H1 (cell line): ENCODE measurements around the gene PLP2. TPM values are rescaled to one million over a fixed set of nuclear protein-coding genes. Genes with fewer than 3 reads are reported as not detected.

Experiments used
- BACH1 ChIP-seq: IDR thresholded peaks from 2 replicates; pipeline ENCODE4 v1.6.1; 2012; ENCODE audit warnings: low read length, improper control_type of control experiment
- BCL11A ChIP-seq, 2 experiments: IDR thresholded peaks; one replicate each; pipeline ENCODE4 v1.6.1; 2011; ENCODE audit warnings: low read depth in 2 of 2, low read length in 2 of 2, mild to moderate bottlenecking in 2 of 2
- BRCA1 ChIP-seq: IDR thresholded peaks from 2 replicates; pipeline ENCODE4 v1.6.1; 2012; ENCODE audit warnings: low read depth, low read length, improper control_type of control experiment
- CBX8 ChIP-seq: fragments of 300-800, 300-1000 bp; sonication (generic); IDR thresholded peaks from 2 replicates; pipeline ENCODE4 v1.7.1; 2016; ENCODE audit warnings: low read depth, low read length, borderline replicate concordance
- CEBPB ChIP-seq: IDR thresholded peaks from 2 replicates; pipeline ENCODE4 v1.6.1; 2012; ENCODE audit warnings: low read depth, low read length
- CHD2 ChIP-seq: IDR thresholded peaks from 2 replicates; pipeline ENCODE4 v1.6.1; 2012; ENCODE audit warnings: low read length, improper control_type of control experiment
- CREB1 ChIP-seq: IDR thresholded peaks from 2 replicates; pipeline ENCODE4 v1.6.1; 2012; ENCODE audit warnings: inconsistent platforms
- EGR1 ChIP-seq: IDR thresholded peaks from 2 replicates; pipeline ENCODE4 v1.6.1; 2011; ENCODE audit warnings: low read depth, low read length, borderline replicate concordance
- EP300 ChIP-seq, 2 experiments: IDR thresholded peaks; 1 replicate in 1 of 2; 2 replicates in 1 of 2; pipeline ENCODE4 v1.6.1; 2011 to 2012; ENCODE audit warnings: low read depth in 2 of 2, low read length in 2 of 2, mild to moderate bottlenecking in 2 of 2, borderline replicate concordance in 1 of 2, inconsistent platforms in 1 of 2, moderate library complexity in 1 of 2
- JUN ChIP-seq: IDR thresholded peaks from 2 replicates; pipeline ENCODE4 v1.6.1; 2011; ENCODE audit warnings: low read depth, mild to moderate bottlenecking, improper control_type of control experiment, low read length
- JUND ChIP-seq: IDR thresholded peaks from 2 replicates; pipeline ENCODE4 v1.6.1; 2011; ENCODE audit warnings: mild to moderate bottlenecking, improper control_type of control experiment, low read length
- KDM5A ChIP-seq: fragments of 200-600 bp; IDR thresholded peaks from 2 replicates; pipeline ENCODE4 v1.7.1; 2012; ENCODE audit warnings: mild to moderate bottlenecking, low read length, inconsistent platforms, mixed read lengths
- MAX ChIP-seq: IDR thresholded peaks from 2 replicates; pipeline ENCODE4 v1.6.1; 2012; ENCODE audit warnings: inconsistent platforms
- NANOG ChIP-seq: IDR thresholded peaks from 2 replicates; pipeline ENCODE4 v1.6.1; 2011; ENCODE audit warnings: low read length, low read depth, mild to moderate bottlenecking, inconsistent platforms; ENCODE audit not compliant: insufficient read depth, poor library complexity, severe bottlenecking
- PHF8 ChIP-seq: fragments of 200-600 bp; sonication (generic); conservative IDR thresholded peaks from 2 replicates; pipeline ENCODE4 v1.7.1; 2012; ENCODE audit warnings: low read depth, mild to moderate bottlenecking, inconsistent platforms, low read length, moderate library complexity
- POLR2A ChIP-seq, 2 experiments: IDR thresholded peaks; 1 replicate in 1 of 2; 2 replicates in 1 of 2; pipeline ENCODE4 v1.6.1; 2011; ENCODE audit warnings: low read depth in 2 of 2, low read length in 2 of 2, mild to moderate bottlenecking in 2 of 2; ENCODE audit errors: control extremely low read depth in 1 of 2
- SP1 ChIP-seq: IDR thresholded peaks from 2 replicates; pipeline ENCODE4 v1.6.1; 2011; ENCODE audit warnings: low read depth, low read length
- SP4 ChIP-seq: IDR thresholded peaks from 2 replicates; pipeline ENCODE4 v1.6.1; 2012; ENCODE audit warnings: low read length, inconsistent platforms
- SUZ12 ChIP-seq: fragments of 200-600 bp; sonication (generic); IDR thresholded peaks from 2 replicates; pipeline ENCODE4 v1.6.1; 2012; ENCODE audit warnings: mild to moderate bottlenecking, inconsistent platforms, low read length, moderate library complexity, mixed read lengths
- TCF12 ChIP-seq: IDR thresholded peaks from 2 replicates; pipeline ENCODE4 v1.6.1; 2011; ENCODE audit warnings: low read depth, mild to moderate bottlenecking, low read length
- YY1 ChIP-seq: IDR thresholded peaks from 2 replicates; pipeline ENCODE4 v1.6.1; 2011; ENCODE audit warnings: low read depth, mild to moderate bottlenecking, low read length
- ZNF274 ChIP-seq: IDR thresholded peaks from 2 replicates; pipeline ENCODE4 v1.7.0; 2012; ENCODE audit warnings: low read length, borderline replicate concordance; ENCODE audit errors: extremely low read depth
- polyA plus RNA-seq, 7 experiments: library from polyadenylated mRNA; depleted of rRNA in 3 of 7; stranded (reverse) in 5 of 7; unstranded in 2 of 7; fragments of >200 nt in 5 of 7; fragments of 200-250 nt in 2 of 7; gene quantifications; 1 replicate in 5 of 7; 2 replicates in 1 of 7; 4 replicates in 1 of 7; pipeline versions ENCODE4 v1.2.1 to v1.2.3, GENCODE V29; 2011 to 2013; ENCODE audit warnings: missing spikeins in 2 of 7, mixed read lengths in 2 of 7
- total RNA-seq: library from RNA; stranded (reverse); fragmentation: NEBNext Ultra II Directional; extraction: Animal tissue kit (Norgen Biotek cat#: 25700); gene quantifications from 2 replicates; pipeline ENCODE4 v1.2.1, GENCODE V29; 2021
- TF ChIP-seq, protein P1 (sequence below): IDR thresholded peaks from 2 replicates; pipeline ENCODE4 v1.6.1; 2012; ENCODE audit warnings: inconsistent platforms
- TF ChIP-seq, protein P2 (sequence below): IDR thresholded peaks from 2 replicates; pipeline ENCODE4 v1.6.1; 2011; ENCODE audit warnings: low read depth, mild to moderate bottlenecking, low read length; ENCODE audit not compliant: insufficient read depth

Gene PLP2
- total and polyA plus RNA-seq, 2 of the 8 experiments (the other 6 are each of a cell fraction or from before 2014, with no cell fraction given): 10.3 to 23.4 TPM

DNA sequence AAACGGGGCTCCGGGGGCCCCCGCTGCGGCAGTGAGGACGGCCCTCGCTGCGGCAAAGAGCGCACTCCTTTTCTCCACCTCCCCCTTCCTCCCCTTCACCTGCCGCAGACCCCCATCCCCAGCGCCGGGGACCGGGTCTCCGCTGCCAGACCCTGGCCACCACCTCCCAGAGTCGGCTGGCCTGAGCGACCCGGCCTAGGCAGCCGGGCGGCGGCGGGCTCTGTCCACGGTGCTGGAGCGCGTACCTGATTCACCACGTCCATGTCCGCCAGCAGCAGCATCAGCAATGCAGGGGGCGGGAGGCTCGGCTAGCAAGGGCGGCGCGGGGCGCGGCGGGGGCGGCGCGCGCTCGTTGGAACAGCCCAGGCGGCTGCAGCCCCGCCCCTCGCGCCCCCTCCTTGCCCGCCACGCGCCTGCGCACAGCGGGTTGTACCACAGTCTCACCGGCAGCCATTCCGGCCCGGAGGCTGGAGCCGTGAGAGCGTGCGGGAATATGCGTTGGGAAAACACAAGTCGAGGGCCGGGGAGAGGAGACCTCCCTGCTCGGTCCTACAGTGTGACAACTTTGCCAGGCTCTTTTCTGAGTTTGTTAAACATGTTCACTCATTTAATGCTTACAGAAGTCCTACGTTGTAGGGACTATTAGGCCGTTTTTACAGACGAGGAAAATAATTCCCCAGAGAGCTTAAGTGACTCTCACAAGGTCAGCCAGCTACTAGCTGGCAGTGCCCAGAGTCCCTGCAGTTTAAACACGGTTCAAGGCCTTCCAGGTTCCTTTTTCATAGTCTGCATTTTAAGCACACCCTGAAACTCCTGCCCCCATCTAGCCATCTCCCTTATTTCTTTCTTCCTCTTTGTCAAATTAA lies 28.4 kb downstream of the PLP2 start, which contains the start of gene SYP (continued):
- TF ChIP-seq SP1: 0 out of 2 replicates have a peak, but pooled peaks have one; percentile 18
- TF ChIP-seq SUZ12: no peak
- TF ChIP-seq, protein P1, sequence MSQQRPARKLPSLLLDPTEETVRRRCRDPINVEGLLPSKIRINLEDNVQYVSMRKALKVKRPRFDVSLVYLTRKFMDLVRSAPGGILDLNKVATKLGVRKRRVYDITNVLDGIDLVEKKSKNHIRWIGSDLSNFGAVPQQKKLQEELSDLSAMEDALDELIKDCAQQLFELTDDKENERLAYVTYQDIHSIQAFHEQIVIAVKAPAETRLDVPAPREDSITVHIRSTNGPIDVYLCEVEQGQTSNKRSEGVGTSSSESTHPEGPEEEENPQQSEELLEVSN: peak; percentile 81
- TF ChIP-seq CEBPB: no peak
- TF ChIP-seq CBX8: no peak
- TF ChIP-seq EGR1: peak; percentile 63; the same call in 1 of the 2 replicates
- TF ChIP-seq, protein P2, sequence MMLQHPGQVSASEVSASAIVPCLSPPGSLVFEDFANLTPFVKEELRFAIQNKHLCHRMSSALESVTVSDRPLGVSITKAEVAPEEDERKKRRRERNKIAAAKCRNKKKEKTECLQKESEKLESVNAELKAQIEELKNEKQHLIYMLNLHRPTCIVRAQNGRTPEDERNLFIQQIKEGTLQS: no peak
- peak; percentile 89 for TF ChIP-seq YY1
- TF ChIP-seq CREB1: peak; percentile 64; the same call in 1 of the 2 replicates
- TF ChIP-seq BRCA1: no peak
- TF ChIP-seq EP300 (IDR thresholded peaks at IDR 0.05; ENCODE audit: borderline replicate concordance in 1 of 2, low read depth in 2 of 2, low read length in 2 of 2): peak in 1 of 2 experiments; percentile 100; a peak in 2 of 3 replicates
- no peak for TF ChIP-seq PHF8
- TF ChIP-seq MAX: peak; percentile 88
- TF ChIP-seq SP4: peak; percentile 33; the same call in 1 of the 2 replicates
- no peak for TF ChIP-seq BCL11A (IDR thresholded peaks at IDR 0.05; ENCODE audit: low read depth in 2 of 2, low read length in 2 of 2)
- TF ChIP-seq JUN: no peak
- TF ChIP-seq BACH1: no peak
- TF ChIP-seq NANOG: no peak
- no peak for TF ChIP-seq KDM5A
- TF ChIP-seq ZNF274: no peak
- TF ChIP-seq CHD2: no peak
- peak in 1 of 2 experiments; percentile 74; a peak in 1 of 3 replicates for TF ChIP-seq POLR2A (IDR thresholded peaks at IDR 0.05; ENCODE audit: control extremely low read depth in 1 of 2, low read depth in 2 of 2, low read length in 2 of 2)
- peak; percentile 97 for TF ChIP-seq JUND
- TF ChIP-seq TCF12: 0 out of 2 replicates have a peak, but pooled peaks have one; percentile 10
